Renal cortical epithelial cell (primary cell): ENCODE measurements around the gene GPR132. TPM values are rescaled to one million over a fixed set of nuclear protein-coding genes. Genes with fewer than 3 reads are reported as not detected.
"Not testable (repeated sequence)": the region's sequence is repeated elsewhere in the genome, so short reads cannot be mapped to it uniquely, and the experiment has no call there.

Experiments used
- DNase-seq: peaks from one replicate; pipeline ENCODE4 v3.0.0-alpha.2; 2011; ENCODE audit warnings: low read depth
- total RNA-seq: library from RNA; depleted of rRNA; stranded (reverse); fragments of >200 nt; gene quantifications from 2 replicates; pipeline ENCODE4 v1.2.3, GENCODE V29; 2014

Gene GPR132
- total RNA-seq, 1 donor from 2014 or later = 0.30 TPM

GRCh38 chr14:105041841-105042765 is 23.1 kb downstream of the GPR132 start:
- no peak for DNase-seq

- DNase-seq = peak; percentile 62
These were observed 25.6 kb downstream of the GPR132 start for GRCh38 chr14:105039458-105040205.

GRCh38 chr14:105035616-105036015 is 29.6 kb downstream of the GPR132 start:
- DNase-seq = not testable (repeated sequence)

GRCh38 chr14:105034315-105035039 is 30.8 kb downstream of the GPR132 start:
- no peak for DNase-seq

- DNase-seq = not testable (repeated sequence)
These were observed 31.8 kb downstream of the GPR132 start for GRCh38 chr14:105033412-105033900.

- peak; percentile 98 for DNase-seq
These were observed 32.8 kb downstream of the GPR132 start for GRCh38 chr14:105032451-105032901.

- no peak for DNase-seq
These were observed 34.3 kb downstream of the GPR132 start for GRCh38 chr14:105030836-105031396.

GRCh38 chr14:105030194-105030593 is 35.0 kb downstream of the GPR132 start:
- no peak for DNase-seq

- DNase-seq = no peak
These were observed 35.8 kb downstream of the GPR132 start for GRCh38 chr14:105029402-105029801.

- no peak for DNase-seq
These were observed 36.8 kb downstream of the GPR132 start for GRCh38 chr14:105028251-105028927.

GRCh38 chr14:105027718-105028117 is 37.5 kb downstream of the GPR132 start:
- DNase-seq = not testable (repeated sequence)

GRCh38 chr14:105026802-105027563 is 38.2 kb downstream of the GPR132 start:
- DNase-seq = peak; percentile 79

GRCh38 chr14:105026033-105026785 is 39.0 kb downstream of the GPR132 start:
- peak; percentile 50 for DNase-seq

GRCh38 chr14:105025429-105025828 is 39.8 kb downstream of the GPR132 start:
- DNase-seq = no peak

GRCh38 chr14:105023791-105024480 is 41.3 kb downstream of the GPR132 start:
- DNase-seq = peak; percentile 89

- DNase-seq = no peak
These were observed 42.1 kb downstream of the GPR132 start for GRCh38 chr14:105023144-105023543.

GRCh38 chr14:105022276-105022670 is 43.0 kb downstream of the GPR132 start:
- DNase-seq = no peak

- DNase-seq = peak; percentile 44
These were observed 43.5 kb downstream of the GPR132 start for GRCh38 chr14:105021656-105022275.
